Activated CD8-positive, alpha-beta T cell treated with anti-CD3 and anti-CD28 coated beads for 36 hours (primary cell): Measurements from ENCODE around the gene LRRC8D. TPM values are rescaled to one million over a fixed set of nuclear protein-coding genes. Genes with fewer than 3 reads are reported as not detected.
A peak's percentile ranks its signal among the peaks of the same experiment; 100 is the strongest.

ENCODE experiments used
- ATAC-seq: fragments of 200-7000 bp; cut with Tn5 transposase; one replicate; pipeline ENCODE4 v1.10.0; 2021; ENCODE audit warnings: mild to moderate bottlenecking, moderate library complexity
- CTCF ChIA-PET: fragments of 350-600 bp; sonication (Branson Sonifier 250); formaldehyde crosslinking; loops from one replicate; lab custom pipeline; 2021; ENCODE audit warnings: antibody characterized with exemption; lab: Charles Lee
- POLR2A ChIA-PET: fragments of 350-600 bp; sonication (Branson Sonifier 250); formaldehyde crosslinking; loops from one replicate; lab custom pipeline; 2021; ENCODE audit warnings: antibody characterized with exemption; lab: Charles Lee
- DNase-seq: peaks from one replicate; pipeline ENCODE4 v3.0.0-alpha.2; 2020
- H3K27ac Mint-ChIP-seq: one replicate; pipeline ENCODE4 v1.8.0; 2021; ENCODE audit warnings: mild to moderate bottlenecking, mixed read lengths
- H3K27me3 Mint-ChIP-seq: one replicate; pipeline ENCODE4 v1.8.0; 2021; ENCODE audit warnings: mixed read lengths
- H3K36me3 Mint-ChIP-seq: one replicate; pipeline ENCODE4 v1.8.0; 2021; ENCODE audit warnings: low read depth, mixed read lengths
- H3K4me1 Mint-ChIP-seq: one replicate; pipeline ENCODE4 v1.8.0; 2021; ENCODE audit warnings: low read depth, mixed read lengths
- H3K4me3 Mint-ChIP-seq: one replicate; pipeline ENCODE4 v1.8.0; 2021; ENCODE audit warnings: mild to moderate bottlenecking, moderate library complexity, mixed read lengths
- H3K9me3 Mint-ChIP-seq: one replicate; pipeline ENCODE4 v1.8.0; 2021; ENCODE audit warnings: mixed read lengths
- intact Hi-C: fragments of 100-400 bp; cut with micrococcal nuclease; formaldehyde crosslinking; loops from one replicate; pipeline ENCODE4 v1.10.0; 2022
- total RNA-seq, 2 experiments: library from RNA; stranded (reverse); gene quantifications; one replicate each; pipeline ENCODE4 v1.2.3, GENCODE V29; 2021
- TF ChIP-seq, protein P1 (sequence below): fragments of 200-600 bp; IDR thresholded peaks from one replicate; pipeline ENCODE4 v1.8.0; 2022; ENCODE audit warnings: antibody characterized with exemption, mild to moderate bottlenecking

LRRC8D gene
- total RNA-seq, 2 experiments from 2014 or later, result 26.3 to 27.5 TPM

DNA sequence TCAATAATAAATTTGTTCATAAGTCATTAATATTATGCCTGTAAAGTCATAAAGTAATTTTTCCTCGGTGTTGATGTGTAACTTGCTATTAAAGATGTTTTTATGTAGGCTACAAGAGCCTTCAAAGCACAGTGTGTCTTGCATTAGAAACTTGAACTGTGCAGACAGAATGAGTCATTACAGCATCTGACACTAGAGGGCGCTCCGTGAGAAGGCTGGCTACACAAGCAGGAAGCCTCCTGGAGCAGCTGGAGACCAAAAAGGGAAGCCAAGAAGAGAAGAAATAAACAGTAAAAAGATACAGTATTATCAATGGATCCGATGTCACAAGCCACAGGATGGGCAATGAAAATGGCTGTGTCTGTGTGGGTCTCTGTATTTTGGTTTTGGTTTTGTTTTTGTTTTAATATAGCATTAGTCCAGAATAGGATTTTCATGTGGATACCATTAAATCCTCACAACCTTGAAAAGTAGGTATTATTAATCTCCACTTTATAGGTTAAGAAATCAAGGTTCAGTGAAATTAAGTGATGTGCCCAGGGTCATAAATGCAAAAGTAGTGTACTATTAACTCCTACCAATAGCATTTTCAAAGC is 16.1 kb upstream of the LRRC8D start:
- intact Hi-C loops, result loop anchor here (1.0 kb wide), 1 partner anchor 183 kb away; no protein-coding TSS in a partner anchor
- ChIA-PET POLR2A (interaction anchor here (0.6 kb wide), 1 partner anchor 224 kb away, joined by 3 read pairs; no protein-coding TSS in a partner anchor), CTCF (interaction anchor here (0.6 to 1.3 kb wide), 33 partner anchors 8 to 340 kb away, joined by 3 to 31 read pairs (median 4); partner anchors contain the start of gene LRRC8D)
- TF ChIP-seq, protein P1, sequence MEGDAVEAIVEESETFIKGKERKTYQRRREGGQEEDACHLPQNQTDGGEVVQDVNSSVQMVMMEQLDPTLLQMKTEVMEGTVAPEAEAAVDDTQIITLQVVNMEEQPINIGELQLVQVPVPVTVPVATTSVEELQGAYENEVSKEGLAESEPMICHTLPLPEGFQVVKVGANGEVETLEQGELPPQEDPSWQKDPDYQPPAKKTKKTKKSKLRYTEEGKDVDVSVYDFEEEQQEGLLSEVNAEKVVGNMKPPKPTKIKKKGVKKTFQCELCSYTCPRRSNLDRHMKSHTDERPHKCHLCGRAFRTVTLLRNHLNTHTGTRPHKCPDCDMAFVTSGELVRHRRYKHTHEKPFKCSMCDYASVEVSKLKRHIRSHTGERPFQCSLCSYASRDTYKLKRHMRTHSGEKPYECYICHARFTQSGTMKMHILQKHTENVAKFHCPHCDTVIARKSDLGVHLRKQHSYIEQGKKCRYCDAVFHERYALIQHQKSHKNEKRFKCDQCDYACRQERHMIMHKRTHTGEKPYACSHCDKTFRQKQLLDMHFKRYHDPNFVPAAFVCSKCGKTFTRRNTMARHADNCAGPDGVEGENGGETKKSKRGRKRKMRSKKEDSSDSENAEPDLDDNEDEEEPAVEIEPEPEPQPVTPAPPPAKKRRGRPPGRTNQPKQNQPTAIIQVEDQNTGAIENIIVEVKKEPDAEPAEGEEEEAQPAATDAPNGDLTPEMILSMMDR, result peak; percentile 98
- H3K36me3 Mint-ChIP-seq, result no peaks in the 10 kb centered on the region
- H3K9me3 Mint-ChIP-seq, result no peaks in the 10 kb centered on the region
- peaks cover 2% of the 10 kb centered on the region for H3K27me3 Mint-ChIP-seq
- H3K27ac Mint-ChIP-seq, result no peak overlapping the region
- H3K4me3 Mint-ChIP-seq, result no peak overlapping the region
- peak; percentile 95 for ATAC-seq
- peak; percentile 94 for DNase-seq
- H3K4me1 Mint-ChIP-seq, result peaks cover 5% of the 10 kb centered on the region

DNA sequence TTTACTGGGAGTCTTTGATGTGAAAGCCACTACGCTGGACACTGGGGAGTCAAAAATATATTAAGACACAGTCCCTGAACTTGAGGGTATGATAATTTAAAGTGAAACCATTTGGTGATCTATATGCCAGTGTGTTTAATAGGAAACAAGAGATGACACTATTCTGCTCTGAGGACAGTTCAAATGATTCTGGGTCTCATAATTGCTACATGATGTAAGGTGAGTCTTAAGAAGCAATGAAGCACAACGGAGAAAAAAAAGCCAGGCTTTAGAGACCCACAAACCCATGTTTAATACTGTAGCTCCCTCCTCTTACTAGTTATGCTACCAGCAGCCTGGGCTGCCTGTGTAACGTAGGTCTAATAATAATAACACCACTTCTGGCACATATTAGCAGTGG is 14.2 kb upstream of the LRRC8D start:
- Mint-ChIP-seq H3K27ac (no peak overlapping the region), H3K4me1 (no peaks in the 10 kb centered on the region), H3K27me3 (peaks cover 2% of the 10 kb centered on the region), H3K4me3 (no peak overlapping the region), H3K9me3 (no peaks in the 10 kb centered on the region), H3K36me3 (no peaks in the 10 kb centered on the region)
- POLR2A ChIA-PET, result no interaction called here
- DNase-seq (no peak), ATAC-seq (no peak)
- intact Hi-C loops, result no loop called here
- TF ChIP-seq, protein P1, result no peak
- CTCF ChIA-PET, result interaction anchor here (0.6 to 2.4 kb wide), 4 partner anchors 25 to 182 kb away, joined by 3 to 6 read pairs (median 4); no protein-coding TSS in a partner anchor

DNA sequence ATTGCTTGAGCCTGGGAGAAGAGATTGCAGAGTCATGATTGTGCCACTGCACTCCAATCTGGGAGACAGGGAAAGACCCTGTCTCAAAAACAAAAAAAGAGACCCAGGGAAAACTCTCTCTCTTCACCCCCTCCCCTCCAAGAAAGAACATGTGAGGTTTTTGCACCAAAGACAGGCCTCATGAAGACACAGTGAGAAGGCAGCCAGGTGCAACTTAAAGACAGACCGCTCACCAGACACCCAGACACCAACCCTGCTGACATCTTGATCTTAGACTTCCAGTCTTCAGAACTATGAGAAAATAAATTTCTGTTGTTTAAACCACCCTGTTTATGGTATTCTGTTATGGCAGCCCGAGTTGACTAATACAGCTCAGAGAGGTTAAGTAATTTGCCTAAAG is 13.3 kb upstream of the LRRC8D start:
- H3K4me1 Mint-ChIP-seq, result no peaks in the 10 kb centered on the region
- POLR2A ChIA-PET, result interaction anchor here (1.7 kb wide), 1 partner anchor 8 kb away, joined by 4 read pairs; no protein-coding TSS in a partner anchor
- DNase-seq (no peak), ATAC-seq (no peak)
- intact Hi-C loops, result no loop called here
- H3K27me3 Mint-ChIP-seq, result peaks cover 3% of the 10 kb centered on the region
- H3K27ac Mint-ChIP-seq, result no peak overlapping the region
- CTCF ChIA-PET, result interaction anchor here (1.0 to 2.4 kb wide), 2 partner anchors 178 to 181 kb away, joined by 3 to 6 read pairs; no protein-coding TSS in a partner anchor
- no peaks in the 10 kb centered on the region for H3K9me3 Mint-ChIP-seq
- H3K4me3 Mint-ChIP-seq, result no peak overlapping the region
- no peaks in the 10 kb centered on the region for H3K36me3 Mint-ChIP-seq
- TF ChIP-seq, protein P1, result no peak

DNA sequence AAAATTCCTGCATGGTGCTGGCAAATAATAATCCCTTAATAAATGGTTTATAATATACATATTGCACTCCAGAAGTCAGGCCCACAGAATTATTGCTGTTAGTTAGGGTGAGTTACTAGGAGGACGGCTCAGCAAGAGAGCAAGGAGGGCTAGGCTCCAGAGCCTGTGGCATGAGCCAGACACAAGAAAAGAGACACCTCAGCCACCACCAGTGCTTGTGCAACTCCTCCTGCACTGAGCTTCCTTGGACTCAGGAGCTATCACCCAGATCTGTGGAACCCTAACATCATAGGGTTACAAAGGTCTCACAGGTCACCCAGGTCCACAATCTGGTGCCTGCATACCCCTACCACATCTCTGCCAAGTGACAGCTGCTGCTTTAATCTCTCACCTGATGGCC is 12.8 kb upstream of the LRRC8D start:
- H3K9me3 Mint-ChIP-seq, result no peaks in the 10 kb centered on the region
- ATAC-seq (no peak), DNase-seq (no peak)
- POLR2A ChIA-PET, result interaction anchor here (0.6 to 1.7 kb wide), 2 partner anchors 9 to 19 kb away, joined by 3 to 4 read pairs; no protein-coding TSS in a partner anchor
- no peak overlapping the region for H3K4me3 Mint-ChIP-seq
- CTCF ChIA-PET, result interaction anchor here (0.9 to 2.4 kb wide), 4 partner anchors 11 to 181 kb away, joined by 3 to 6 read pairs (median 3); no protein-coding TSS in a partner anchor
- no peak overlapping the region for H3K27ac Mint-ChIP-seq
- H3K4me1 Mint-ChIP-seq, result peaks cover 2% of the 10 kb centered on the region
- H3K27me3 Mint-ChIP-seq, result peaks cover 3% of the 10 kb centered on the region
- TF ChIP-seq, protein P1, result no peak
- intact Hi-C loops, result no loop called here
- no peaks in the 10 kb centered on the region for H3K36me3 Mint-ChIP-seq
